HG03039 (cell line): ENCODE data around the gene MFN2.

Experiments
- ATAC-seq: cut with Tn5 transposase; IDR thresholded peaks from one replicate; pipeline ENCODE4 v1.9.1; 2021; ENCODE audit warnings: mild to moderate bottlenecking, moderate library complexity; ENCODE audit not compliant: unreplicated experiment

Gene MFN2

DNA sequence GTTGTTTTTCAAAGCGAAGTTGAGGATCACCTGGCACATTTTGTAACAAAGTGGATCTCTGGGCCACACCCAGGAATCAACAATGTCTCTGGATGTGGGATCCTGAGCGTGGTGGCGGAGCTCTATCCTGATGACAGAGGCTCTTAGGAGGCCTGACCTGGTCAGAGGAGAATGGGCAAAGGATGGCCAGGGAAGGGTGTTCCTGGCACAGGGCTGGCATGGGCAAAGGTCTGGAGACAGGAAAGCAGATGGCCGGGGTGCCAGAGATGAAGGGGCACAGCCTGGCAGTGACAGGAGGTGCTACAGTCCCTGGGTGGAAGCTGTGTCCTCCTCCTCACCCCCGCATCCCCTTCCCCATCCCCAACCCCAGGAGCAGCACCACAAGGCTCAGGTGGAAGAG, 20.0 kb upstream of the MFN2 start:
- ATAC-seq: no peak

DNA sequence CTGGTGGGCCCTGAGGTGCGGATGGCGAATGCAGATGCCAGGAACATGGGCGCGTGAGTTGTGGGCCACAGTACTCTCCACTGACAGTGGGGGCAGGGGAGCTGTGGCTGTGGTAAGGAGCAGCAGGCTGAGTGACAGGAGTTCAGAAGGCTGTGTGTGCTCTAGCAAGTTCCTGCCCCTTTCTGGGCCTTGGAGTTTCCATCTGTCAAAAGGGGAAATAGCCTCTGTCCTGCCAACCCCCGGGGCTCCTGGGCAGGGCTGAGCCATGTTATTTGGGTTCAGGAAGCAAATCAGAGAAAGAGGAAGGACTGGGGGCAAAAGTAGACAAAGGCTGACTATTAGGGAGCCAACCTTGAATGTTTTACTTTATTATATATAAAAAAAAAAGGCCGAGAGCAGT, 19.5 kb upstream of the MFN2 start:
- ATAC-seq: no peak

DNA sequence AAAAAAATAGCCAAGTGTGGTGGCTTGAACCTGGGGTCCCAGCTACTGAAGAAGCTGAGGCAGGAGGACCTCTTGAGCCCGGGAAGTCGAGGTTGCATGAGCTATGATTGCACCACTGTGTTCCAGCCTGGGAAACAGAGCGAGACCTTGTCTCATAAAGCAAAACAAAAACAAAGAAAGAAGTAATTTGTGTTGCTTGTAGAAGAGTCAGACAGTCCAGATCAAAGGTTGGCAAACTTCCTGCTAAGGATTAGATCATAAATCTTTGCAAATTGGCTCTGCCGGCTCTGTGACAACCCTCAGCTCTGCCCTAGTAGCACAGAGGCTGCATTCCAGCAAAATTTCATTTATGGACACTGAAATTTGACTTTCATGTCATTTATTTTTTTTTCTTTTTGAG, 19.0 kb upstream of the MFN2 start:
- ATAC-seq: no peak

DNA sequence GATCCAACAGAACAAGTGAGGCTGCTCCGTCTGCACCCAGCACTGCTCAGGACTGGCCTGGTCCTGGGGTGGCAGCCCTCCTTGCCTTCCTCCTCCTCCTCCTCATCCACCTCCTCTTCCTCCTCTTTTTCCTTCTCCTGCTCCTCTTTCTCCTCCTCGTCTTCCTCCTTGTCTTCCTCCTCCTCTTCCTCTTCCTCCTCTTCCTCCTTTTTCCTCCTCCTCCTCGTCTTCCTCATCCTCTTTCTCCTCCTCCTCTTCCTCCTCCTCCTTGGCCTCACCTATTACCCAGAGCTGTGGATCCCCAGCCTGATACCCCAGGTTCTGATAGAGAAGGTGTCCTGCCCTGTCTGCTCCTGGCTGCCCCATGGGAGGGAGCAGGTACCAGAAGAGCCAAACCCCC, 16.6 kb upstream of the MFN2 start:
- no peak for ATAC-seq

DNA sequence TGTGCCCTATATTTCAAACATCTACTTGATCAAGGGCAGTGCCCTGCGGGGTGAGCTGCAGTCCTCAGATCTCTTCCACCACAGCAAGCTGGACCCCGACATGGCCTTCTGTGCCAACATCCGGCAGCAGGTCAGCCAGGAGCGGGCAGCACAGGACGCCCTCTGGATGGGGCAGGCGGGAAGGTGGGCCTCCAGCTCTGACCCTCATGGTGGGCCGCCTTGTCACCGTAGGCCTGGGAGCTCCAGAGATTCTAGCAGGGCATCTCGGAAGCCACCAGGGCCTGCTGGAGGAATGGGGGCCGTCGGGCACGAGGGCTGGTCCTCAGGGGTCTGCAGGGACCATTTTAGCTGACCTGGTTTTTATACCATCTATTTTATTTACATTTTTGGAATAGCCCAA, 15.6 kb upstream of the MFN2 start:
- ATAC-seq: no peak

DNA sequence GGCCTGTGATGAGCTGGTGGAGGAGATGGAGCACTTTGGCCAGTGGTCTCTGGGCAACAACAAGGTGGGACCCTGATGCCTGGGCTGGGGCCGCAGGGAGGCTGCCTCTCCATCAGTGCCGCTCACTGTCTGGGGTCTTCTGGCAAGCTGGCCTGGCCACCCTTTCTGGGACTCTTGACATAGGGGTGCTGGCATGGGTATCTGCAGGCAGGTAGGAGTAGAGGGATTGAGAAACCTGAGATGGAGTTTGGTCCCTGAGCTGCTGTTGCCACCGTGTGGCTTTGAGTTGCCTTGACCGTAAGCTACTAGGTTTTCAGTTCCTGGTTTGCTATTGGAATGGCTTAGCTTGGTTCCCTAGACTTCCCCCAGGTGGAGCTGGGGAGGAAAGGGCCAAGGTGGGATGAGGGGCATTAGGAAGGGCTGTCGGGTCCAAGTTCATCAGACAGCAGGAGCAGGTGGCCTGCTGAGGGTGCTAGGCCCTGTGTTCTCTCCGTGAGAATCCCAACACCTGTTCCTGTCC, 13.2 kb upstream of the MFN2 start:
- ATAC-seq: no peak

GRCh38 chr1:11970441-11971185, 9.6 kb upstream of the MFN2 start:
- no peak for ATAC-seq

GRCh38 chr1:11977625-11978024, 2.6 kb upstream of the MFN2 start:
- ATAC-seq: no peak

DNA sequence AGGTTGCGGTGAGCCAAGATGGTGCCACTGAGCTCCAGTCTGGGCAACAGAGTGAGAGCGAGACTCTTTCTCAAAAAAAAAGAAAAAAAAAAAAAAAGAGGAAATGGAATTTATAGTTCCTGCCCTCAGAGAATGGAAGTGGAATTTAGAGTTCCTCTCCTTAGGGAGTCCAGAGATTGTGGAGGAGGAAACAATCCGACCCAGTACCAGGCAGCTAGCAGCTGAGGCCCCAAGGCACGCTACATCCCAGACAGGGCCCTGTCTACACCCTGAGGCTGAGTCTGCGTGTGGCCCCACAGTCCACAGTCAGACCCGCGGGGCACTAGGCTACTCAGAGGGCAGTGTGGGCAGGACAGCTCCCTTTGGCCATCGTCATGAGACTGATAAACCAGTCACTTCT, 1.9 kb upstream of the MFN2 start:
- no peak for ATAC-seq

DNA sequence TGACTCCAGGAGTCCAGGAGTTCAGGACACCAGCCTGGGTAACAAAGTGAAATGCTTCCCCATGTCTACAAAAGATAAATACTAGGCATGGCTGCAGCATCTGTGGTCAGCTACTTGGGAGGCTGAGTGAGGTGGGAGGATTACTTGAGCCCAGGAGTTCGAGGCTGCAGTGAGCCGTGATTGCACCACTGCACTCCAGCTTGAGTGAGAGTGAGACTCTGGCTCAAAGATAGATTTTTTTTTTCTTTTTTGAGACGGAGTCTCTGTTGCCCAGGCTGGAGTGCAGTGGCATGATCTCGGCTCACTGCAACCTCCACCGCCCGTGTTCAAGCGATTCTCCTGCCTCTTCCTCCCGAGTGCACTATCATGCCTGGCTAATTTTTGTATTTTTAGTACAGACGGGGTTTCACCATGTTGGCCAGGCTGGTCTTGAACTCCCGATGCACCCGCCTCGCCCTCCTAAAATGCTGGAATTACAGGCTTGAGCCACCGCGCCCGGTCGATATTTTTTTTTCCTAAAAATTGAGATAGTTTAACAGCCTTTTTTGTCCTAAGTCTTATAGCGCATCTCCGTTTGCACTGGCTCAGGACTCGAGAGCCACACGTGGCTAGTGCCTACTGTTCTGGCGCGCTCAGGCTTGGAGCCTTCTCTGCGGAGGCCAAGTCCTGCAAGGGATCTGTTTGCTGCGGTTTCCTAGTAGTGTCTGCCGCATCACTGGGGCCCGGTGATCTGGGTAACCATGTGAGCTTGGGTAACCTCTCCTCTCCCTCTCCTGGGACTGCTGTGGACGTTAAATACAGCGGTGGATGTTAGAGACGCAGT, 1.0 kb upstream of the MFN2 start:
- ATAC-seq: no peak

DNA sequence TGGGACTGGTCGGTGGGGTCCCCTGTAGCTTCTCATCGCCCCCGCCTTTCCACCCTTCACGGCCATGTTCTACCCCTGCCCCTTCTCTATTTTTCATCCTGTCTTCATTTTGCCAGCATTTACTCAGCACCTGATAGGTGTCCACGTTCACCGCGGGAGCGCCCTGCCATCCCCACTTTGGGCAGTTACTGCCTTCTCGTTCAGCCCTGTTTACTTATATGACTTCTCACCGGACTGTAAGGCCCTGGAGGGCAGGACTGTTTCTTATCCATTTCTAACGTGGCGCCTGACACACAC, 380 bp downstream of the MFN2 start:
- no peak for ATAC-seq

DNA sequence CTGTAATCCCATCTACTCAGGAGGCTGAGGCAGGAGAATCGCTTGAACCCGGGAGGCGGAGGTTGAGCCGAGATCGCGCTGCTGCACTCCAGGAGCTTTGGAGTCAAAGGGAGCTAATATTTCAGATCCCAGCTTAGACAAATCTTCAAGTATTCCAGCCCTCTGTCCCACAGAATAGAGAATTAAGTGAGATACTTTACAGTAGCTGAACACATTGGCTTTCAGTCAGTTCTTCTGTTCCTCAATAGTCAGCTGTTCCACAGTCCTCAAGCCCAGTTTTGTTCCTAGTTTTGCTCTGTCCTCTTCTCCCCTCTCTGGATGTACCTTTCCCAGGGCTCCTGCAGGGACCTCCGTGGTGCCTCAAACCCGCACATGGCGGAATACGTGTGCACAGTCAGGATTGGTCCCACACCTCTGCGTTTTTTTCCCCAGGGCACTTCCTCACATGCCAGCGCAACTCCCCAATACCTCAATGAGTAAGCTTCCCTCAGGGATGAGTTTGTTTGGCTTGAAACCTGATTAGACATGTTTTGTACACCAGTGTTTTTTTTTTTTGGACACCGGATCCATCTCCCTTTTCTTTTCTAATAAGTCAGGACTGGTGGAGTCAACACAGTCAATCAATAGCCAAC, 1.2 kb downstream of the MFN2 start:
- no peak for ATAC-seq

DNA sequence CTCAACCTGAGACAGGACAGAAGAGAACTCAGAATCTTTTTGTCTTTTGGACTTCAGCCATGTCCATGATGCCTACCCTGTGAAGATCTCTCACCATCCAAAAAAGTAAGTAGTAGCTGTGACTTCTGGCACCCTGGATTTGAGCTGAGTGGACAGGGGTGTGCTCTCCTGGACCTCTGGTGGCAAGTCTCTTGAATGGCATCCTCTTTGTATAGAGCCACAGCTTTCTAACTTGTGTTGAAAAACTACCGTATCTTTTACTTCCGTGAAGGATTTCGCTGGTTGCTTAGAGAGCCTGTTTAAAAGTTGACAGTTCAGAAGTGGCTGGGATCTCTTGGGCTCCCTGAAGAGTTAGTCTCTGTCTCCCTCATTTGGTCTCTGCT, 1.8 kb downstream of the MFN2 start:
- ATAC-seq: no peak

GRCh38 chr1:11984121-11984520, 3.9 kb downstream of the MFN2 start:
- no peak for ATAC-seq

DNA sequence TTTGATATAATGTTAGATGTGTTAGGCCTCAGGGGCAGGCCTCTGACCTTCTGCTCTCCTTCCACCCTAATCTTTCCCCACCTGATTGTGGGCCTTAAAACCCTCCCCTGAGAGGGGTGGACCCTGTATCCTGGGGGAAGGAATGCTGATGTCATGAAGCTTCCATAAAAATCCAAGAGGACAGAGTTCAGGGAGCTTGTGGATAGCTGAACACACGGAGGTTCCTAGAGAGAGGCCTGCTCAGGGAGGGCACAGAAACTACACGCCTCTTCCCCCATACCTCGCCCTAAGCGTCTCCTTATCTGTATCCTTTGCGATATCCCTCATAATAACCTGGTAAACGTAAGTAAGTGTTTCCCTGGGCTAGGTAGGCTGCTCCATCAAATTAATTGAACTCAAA, 4.3 kb downstream of the MFN2 start:
- no peak for ATAC-seq

GRCh38 chr1:11985171-11985570, 4.9 kb downstream of the MFN2 start:
- no peak for ATAC-seq

DNA sequence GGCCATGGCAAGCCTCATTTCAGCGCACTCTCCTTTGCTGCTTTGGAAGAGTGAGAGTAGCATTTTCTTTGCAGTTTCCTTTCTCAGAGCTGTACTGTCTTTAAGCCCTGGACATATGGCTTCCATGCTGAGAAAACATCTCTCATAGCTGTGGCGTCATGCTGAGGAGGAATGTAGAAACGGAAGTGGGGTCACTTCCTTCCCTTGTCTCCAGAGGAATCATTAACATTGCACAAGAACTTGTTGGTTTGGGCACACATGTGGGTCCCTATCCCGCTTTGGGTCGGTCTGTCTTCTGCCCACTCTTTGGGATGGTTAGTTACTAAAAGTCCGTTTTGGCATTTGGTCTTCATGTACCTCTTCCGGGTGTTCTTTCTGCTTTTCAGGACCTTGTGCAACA, 5.6 kb downstream of the MFN2 start:
- ATAC-seq: no peak

DNA sequence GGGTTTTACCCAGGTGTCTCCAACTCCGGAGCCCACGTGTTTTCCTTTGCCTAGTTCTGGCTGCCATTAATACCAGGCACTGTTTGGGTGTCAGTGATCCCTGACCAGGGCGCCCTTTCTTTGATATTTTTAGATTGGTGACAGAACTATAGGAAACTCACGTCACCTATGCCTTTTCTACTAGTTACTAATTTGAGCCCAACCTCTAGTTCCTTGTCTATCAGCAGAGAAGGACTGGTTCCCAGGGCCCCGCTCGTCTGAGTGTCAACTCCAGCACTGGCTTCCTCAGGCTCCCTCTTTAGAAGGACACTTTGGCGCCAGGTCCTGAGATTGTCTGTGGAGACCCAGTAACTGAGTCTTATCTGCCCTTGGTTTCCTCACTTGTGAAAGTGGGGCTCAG, 9.4 kb downstream of the MFN2 start:
- ATAC-seq: no peak

DNA sequence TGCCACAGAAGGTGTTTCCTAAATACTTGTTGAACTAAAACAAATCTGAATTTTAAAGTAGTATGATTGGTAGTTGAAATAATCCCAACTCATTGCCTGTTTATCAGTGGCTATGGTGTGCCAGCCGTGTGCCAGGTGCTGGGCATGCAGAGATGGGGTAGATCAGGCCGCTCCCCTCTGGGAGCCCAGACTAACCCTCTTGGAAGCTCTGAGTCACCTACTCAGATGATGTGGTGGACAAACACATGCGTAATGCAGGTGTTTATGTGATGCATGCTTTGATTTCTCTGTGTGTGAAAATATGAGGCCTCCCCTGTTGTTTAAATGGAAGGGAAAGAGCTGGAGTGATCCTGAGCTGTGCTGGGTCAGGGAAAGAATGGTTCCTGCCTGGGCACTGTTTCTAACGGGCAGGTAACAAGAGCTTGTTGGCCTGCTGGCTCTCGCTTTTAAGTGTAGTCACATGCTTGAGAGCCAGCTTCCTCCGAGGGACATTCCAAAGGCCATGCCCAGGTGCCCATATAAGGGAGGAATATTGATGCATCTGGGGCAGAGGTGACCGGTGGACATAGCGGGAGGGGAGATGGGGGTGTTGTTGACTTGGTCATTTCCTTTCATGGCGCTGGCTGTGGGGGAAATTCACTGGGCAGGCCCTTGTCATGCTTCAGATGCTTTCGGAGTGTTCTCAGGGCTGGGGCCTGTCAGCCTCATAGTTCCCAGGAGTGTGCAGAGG, 10.2 kb downstream of the MFN2 start:
- no peak for ATAC-seq

DNA sequence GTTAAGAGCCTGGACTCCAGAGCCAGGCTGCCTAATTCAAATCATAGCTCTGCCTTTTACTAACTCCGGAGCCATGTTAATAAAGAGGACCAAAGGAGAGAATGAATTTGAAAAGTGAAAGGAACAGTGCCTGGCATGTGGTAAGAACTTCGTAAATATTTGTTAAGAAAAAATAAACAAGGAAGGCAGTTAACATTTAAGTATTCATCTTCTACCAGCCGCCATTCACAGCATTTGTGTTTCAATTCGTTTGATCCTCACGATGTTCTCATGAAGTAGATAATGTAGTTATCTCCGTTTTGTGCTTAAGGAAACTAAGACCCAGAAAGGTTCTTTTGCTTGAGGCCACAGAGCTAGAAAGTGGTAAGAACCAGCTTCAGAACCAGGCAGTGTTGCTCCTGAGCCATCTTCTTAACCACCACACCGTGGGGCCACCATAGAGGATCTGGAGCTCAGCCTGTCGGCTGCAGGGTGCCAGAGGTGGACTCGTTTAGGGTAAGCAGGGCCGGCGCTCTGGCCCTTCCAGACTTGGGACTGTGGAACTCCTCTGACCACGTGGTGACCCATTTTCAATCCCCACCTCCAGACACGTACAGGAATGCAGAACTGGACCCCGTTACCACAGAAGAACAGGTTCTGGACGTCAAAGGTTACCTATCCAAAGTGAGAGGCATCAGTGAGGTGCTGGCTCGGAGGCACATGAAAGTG, 11.9 kb downstream of the MFN2 start:
- ATAC-seq: no peak
